HCT116 (cell line): ENCODE data around the gene DNM1. TPM values are rescaled to one million over a fixed set of nuclear protein-coding genes. Genes with fewer than 3 reads are reported as not detected.
A peak's percentile ranks its signal among the peaks of the same experiment; 100 is the strongest.

Experiments
- ATAC-seq: fragments of 200-7000 bp; cut with Tn5 transposase; 2 replicates; pipeline ENCODE4 v1.9.1; 2020; ENCODE audit warnings: mild to moderate bottlenecking, moderate library complexity
- BruUV-seq: library from RNA; stranded (reverse); fragments of 400-500 nt; replicated peaks from 2 replicates; lab custom pipeline; 2021; lab: Mats Ljungman, UMichigan
- CTCF ChIA-PET: fragments of 300-600 bp; sonication (Branson Sonifier 250); formaldehyde crosslinking; loops from one replicate; lab custom pipeline; 2021; ENCODE audit warnings: antibody characterized with exemption; lab: Charles Lee
- POLR2A ChIA-PET: fragments of 300-600, 350-600 bp; sonication (Branson Sonifier 250); formaldehyde crosslinking; loops from one replicate; lab custom pipeline; 2021; ENCODE audit warnings: antibody characterized with exemption; lab: Charles Lee
- RAD21 ChIA-PET, 2 experiments: fragments of 300-600 bp; sonication (Branson Sonifier 250); formaldehyde crosslinking; loops; one replicate each; lab custom pipeline; 2023; ENCODE audit warnings: low total read pairs in 2 of 2; ENCODE audit not compliant: uncharacterized antibody in 2 of 2, unreplicated experiment in 2 of 2, low non-redundant PET in 1 of 2; lab: Charles Lee
- DNase-seq: peaks from one replicate; pipeline ENCODE4 v3.0.0-alpha.2; 2010; ENCODE audit warnings: low read depth, low spot score
- H2AFZ ChIP-seq: fragments of 200-600 bp; shearing (Covaris generic), sonication (generic); 2 replicates; pipeline ENCODE4 v1.6.1; 2017; ENCODE audit warnings: low read depth, mixed run types, mixed read lengths, antibody characterized with exemption, low read length; ENCODE audit not compliant: poor library complexity, severe bottlenecking
- H3K27ac ChIP-seq: 2 replicates; pipeline ENCODE4 v1.5.1; 2012; ENCODE audit warnings: low read depth, low read length
- H3K27me3 ChIP-seq: fragments of 200-600 bp; sonication (generic); 2 replicates; pipeline ENCODE4 v1.6.1; 2016; ENCODE audit warnings: mixed run types, low read length, mixed read lengths; ENCODE audit not compliant: insufficient read depth
- H3K36me3 ChIP-seq, 2 experiments: fragments of 200-500 bp in 1 of 2; fragments of 200-600 bp in 1 of 2; sonication (Bioruptor generic) in 1 of 2; sonication (generic) in 1 of 2; 2 replicates each; pipeline versions ENCODE4 v1.5.1 to v1.6.1; 2014 to 2016; ENCODE audit warnings: low read length in 2 of 2, inconsistent platforms in 1 of 2, mixed read lengths in 1 of 2, mixed run types in 1 of 2; ENCODE audit not compliant: insufficient read depth in 2 of 2, control insufficient read depth in 1 of 2
- H3K4me1 ChIP-seq, 2 experiments: fragments of 200-600 bp in 1 of 2; sonication (generic) in 1 of 2; 2 replicates each; pipeline versions ENCODE4 v1.5.1 to v1.6.1; 2012 to 2017; ENCODE audit warnings: low read length in 2 of 2, inconsistent platforms in 1 of 2, mild to moderate bottlenecking in 1 of 2, mixed read lengths in 1 of 2, mixed run types in 1 of 2, moderate library complexity in 1 of 2; ENCODE audit not compliant: insufficient read depth in 2 of 2, control insufficient read depth in 1 of 2
- H3K4me2 ChIP-seq: fragments of 200-600 bp; sonication (generic); 2 replicates; pipeline ENCODE4 v1.6.1; 2017; ENCODE audit warnings: mixed run types, low read length, mixed read lengths
- H3K4me3 ChIP-seq, 2 experiments: fragments of 200-600 bp in 1 of 2; sonication (generic) in 1 of 2; replicated peaks in 1 of 2; 2 replicates each; pipeline ENCODE4 v1.5.1; 2011 to 2016; ENCODE audit warnings: low read length in 2 of 2, control low read depth in 1 of 2, low read depth in 1 of 2, mild to moderate bottlenecking in 1 of 2, mixed read lengths in 1 of 2, mixed run types in 1 of 2
- H3K79me2 ChIP-seq: fragments of 200-600 bp; sonication (generic); 2 replicates; pipeline ENCODE4 v1.6.1; 2017; ENCODE audit warnings: mild to moderate bottlenecking, mixed run types, low read length, moderate library complexity, mixed read lengths; ENCODE audit not compliant: insufficient read depth
- H3K9ac ChIP-seq: fragments of 200-600 bp; sonication (generic); 2 replicates; pipeline ENCODE4 v1.6.1; 2016; ENCODE audit warnings: low read length, mixed read lengths
- H3K9me2 ChIP-seq: fragments of 200-600 bp; sonication (generic), shearing (Covaris generic); 2 replicates; pipeline ENCODE4 v1.6.1; 2017; ENCODE audit warnings: mixed run types, mild to moderate bottlenecking, moderate library complexity; ENCODE audit not compliant: insufficient read depth
- H3K9me3 ChIP-seq, 2 experiments: fragments of 200-500 bp in 1 of 2; fragments of 200-600 bp in 1 of 2; sonication (Bioruptor generic) in 1 of 2; sonication (generic) in 1 of 2; 2 replicates each; pipeline ENCODE4 v1.6.1; 2014 to 2017; ENCODE audit warnings: low read length in 2 of 2, mixed read lengths in 2 of 2, inconsistent platforms in 1 of 2, low read depth in 1 of 2, mild to moderate bottlenecking in 1 of 2, mixed run types in 1 of 2, moderate library complexity in 1 of 2; ENCODE audit not compliant: control insufficient read depth in 1 of 2, insufficient read depth in 1 of 2
- H4K20me1 ChIP-seq: fragments of 200-600 bp; sonication (generic), shearing (Covaris generic); 2 replicates; pipeline ENCODE4 v1.6.1; 2017; ENCODE audit warnings: mixed run types, mild to moderate bottlenecking, moderate library complexity; ENCODE audit not compliant: insufficient read depth
- EGR1 ChIP-seq: IDR thresholded peaks from 2 replicates; pipeline ENCODE4 v1.6.1; 2012; ENCODE audit warnings: low read depth
- ELF1 ChIP-seq: IDR thresholded peaks from 2 replicates; pipeline ENCODE4 v1.6.1; 2012; ENCODE audit warnings: low read depth, borderline replicate concordance
- EZH2 ChIP-seq: fragments of 200-600 bp; sonication (generic); IDR thresholded peaks from 2 replicates; pipeline ENCODE4 v1.6.1; 2017; ENCODE audit warnings: antibody characterized with exemption, mixed run types
- EZH2phosphoT487 ChIP-seq: fragments of 200-600 bp; IDR thresholded peaks from 2 replicates; pipeline ENCODE4 v1.6.1; 2018; ENCODE audit warnings: antibody characterized with exemption, borderline replicate concordance
- FOSL1 ChIP-seq: IDR thresholded peaks from 2 replicates; pipeline ENCODE4 v1.6.1; 2012; ENCODE audit warnings: low read depth
- POLR2A ChIP-seq: IDR thresholded peaks from 2 replicates; pipeline ENCODE4 v1.7.0; 2011; ENCODE audit warnings: borderline replicate concordance; ENCODE audit not compliant: insufficient read depth, insufficient read length; ENCODE audit errors: extremely low read depth
- POLR2AphosphoS5 ChIP-seq: IDR thresholded peaks from 2 replicates; pipeline ENCODE4 v1.6.1; 2011; ENCODE audit warnings: mild to moderate bottlenecking, low read depth, low read length, moderate library complexity
- RAD21 ChIP-seq: IDR thresholded peaks from 2 replicates; pipeline ENCODE4 v1.6.1; 2012; ENCODE audit warnings: low read depth, mild to moderate bottlenecking
- SP1 ChIP-seq: IDR thresholded peaks from 2 replicates; pipeline ENCODE4 v1.6.1; 2012; ENCODE audit warnings: low read depth
- SRF ChIP-seq: IDR thresholded peaks from 2 replicates; pipeline ENCODE4 v1.6.1; 2012; ENCODE audit warnings: low read depth
- TCF7L2 ChIP-seq: IDR thresholded peaks from 2 replicates; pipeline ENCODE4 v1.7.0; 2011; ENCODE audit warnings: borderline replicate concordance, inconsistent platforms; ENCODE audit not compliant: insufficient read depth, insufficient read length; ENCODE audit errors: extremely low read depth
- YY1 ChIP-seq: IDR thresholded peaks from 2 replicates; pipeline ENCODE4 v1.6.1; 2011; ENCODE audit warnings: low read length, low read depth, moderate library complexity, mild to moderate bottlenecking; ENCODE audit not compliant: insufficient replicate concordance; ENCODE audit errors: extremely low read depth
- ZFX ChIP-seq: fragments of 450-650 bp; IDR thresholded peaks from 2 replicates; pipeline ENCODE4 v1.6.1; 2017
- intact Hi-C: fragments of 100-400 bp; cut with micrococcal nuclease; formaldehyde crosslinking; loops from 2 replicates; pipeline ENCODE4 v1.10.0; 2022
- total RNA-seq: library from RNA; stranded (reverse); gene quantifications from one replicate; pipeline ENCODE4 v1.2.1, GENCODE V29; 2021; ENCODE audit not compliant: unreplicated experiment
- TF ChIP-seq, protein P1 (sequence below): IDR thresholded peaks from 2 replicates; pipeline ENCODE4 v1.6.1; 2012; ENCODE audit warnings: low read depth
- TF ChIP-seq, protein P2 (sequence below): IDR thresholded peaks from 2 replicates; pipeline ENCODE4 v1.6.1; 2011; ENCODE audit warnings: mild to moderate bottlenecking, low read length, moderate library complexity; ENCODE audit not compliant: insufficient replicate concordance; ENCODE audit errors: extremely low read depth
- TF ChIP-seq, protein P3 (sequence below): IDR thresholded peaks from 2 replicates; pipeline ENCODE4 v1.6.1; 2012

The DNM1 gene
- total RNA-seq, 1 experiment from 2014 or later: 12.0 TPM

DNA sequence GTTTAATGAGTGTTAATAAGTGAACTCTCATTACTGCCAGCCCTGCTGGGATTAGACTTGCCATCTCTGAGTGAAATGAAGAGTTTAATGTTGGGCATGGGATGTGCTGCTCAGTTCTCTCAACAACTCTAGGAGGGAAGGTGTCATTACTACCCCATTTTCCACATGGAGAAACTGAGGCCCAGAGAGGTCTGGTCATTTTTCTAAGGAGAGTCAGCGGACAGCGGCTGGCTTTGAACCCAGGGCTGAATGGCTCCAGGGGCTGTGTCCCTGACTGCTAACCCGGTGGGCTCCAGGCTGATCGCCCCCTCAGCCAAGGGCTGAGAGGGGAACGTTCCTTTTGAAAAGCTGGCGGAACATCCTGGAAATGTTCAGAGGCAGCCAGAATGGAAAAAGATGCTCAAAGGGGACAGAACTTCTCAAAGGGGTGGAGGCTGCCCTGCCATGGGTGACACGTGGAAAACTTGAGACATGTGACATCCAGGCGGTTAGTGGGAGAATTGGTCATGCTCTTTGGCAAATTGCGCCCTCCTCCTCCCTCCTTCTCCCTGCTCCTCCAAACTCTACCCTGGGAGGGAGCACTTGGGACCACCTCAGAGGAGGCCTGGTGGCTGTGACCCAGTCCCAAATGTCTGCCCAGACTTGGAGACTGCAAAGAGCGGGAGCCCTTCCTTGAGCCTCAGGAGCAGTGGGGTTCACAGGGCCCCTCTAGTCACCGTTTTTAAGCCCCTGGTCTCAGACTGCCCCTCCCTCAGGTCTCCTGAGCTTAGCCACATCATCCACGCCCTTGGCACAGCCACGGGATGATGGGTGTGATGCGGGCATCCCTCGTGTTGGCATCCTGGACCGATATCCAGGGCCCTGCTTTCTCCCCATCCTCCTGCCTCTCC is 28.7 kb downstream of the DNM1 start:
- ChIA-PET RAD21 (no interaction called here), CTCF (no interaction called here), POLR2A (interaction anchor here (0.5 kb wide), 1 partner anchor 586 kb away, joined by 5 read pairs; the partner anchor contains the start of gene ENDOG)
- TF ChIP-seq TCF7L2: no peak
- no peak for TF ChIP-seq POLR2AphosphoS5
- TF ChIP-seq SP1: no peak
- TF ChIP-seq FOSL1: no peak
- no peak for TF ChIP-seq SRF
- no peak for TF ChIP-seq RAD21
- TF ChIP-seq, protein P1, sequence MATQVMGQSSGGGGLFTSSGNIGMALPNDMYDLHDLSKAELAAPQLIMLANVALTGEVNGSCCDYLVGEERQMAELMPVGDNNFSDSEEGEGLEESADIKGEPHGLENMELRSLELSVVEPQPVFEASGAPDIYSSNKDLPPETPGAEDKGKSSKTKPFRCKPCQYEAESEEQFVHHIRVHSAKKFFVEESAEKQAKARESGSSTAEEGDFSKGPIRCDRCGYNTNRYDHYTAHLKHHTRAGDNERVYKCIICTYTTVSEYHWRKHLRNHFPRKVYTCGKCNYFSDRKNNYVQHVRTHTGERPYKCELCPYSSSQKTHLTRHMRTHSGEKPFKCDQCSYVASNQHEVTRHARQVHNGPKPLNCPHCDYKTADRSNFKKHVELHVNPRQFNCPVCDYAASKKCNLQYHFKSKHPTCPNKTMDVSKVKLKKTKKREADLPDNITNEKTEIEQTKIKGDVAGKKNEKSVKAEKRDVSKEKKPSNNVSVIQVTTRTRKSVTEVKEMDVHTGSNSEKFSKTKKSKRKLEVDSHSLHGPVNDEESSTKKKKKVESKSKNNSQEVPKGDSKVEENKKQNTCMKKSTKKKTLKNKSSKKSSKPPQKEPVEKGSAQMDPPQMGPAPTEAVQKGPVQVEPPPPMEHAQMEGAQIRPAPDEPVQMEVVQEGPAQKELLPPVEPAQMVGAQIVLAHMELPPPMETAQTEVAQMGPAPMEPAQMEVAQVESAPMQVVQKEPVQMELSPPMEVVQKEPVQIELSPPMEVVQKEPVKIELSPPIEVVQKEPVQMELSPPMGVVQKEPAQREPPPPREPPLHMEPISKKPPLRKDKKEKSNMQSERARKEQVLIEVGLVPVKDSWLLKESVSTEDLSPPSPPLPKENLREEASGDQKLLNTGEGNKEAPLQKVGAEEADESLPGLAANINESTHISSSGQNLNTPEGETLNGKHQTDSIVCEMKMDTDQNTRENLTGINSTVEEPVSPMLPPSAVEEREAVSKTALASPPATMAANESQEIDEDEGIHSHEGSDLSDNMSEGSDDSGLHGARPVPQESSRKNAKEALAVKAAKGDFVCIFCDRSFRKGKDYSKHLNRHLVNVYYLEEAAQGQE: no peak
- no peak for TF ChIP-seq YY1
- no peak for TF ChIP-seq ELF1
- no peak for TF ChIP-seq EGR1
- no peak for TF ChIP-seq EZH2phosphoT487
- TF ChIP-seq ZFX: no peak
- TF ChIP-seq, protein P2, sequence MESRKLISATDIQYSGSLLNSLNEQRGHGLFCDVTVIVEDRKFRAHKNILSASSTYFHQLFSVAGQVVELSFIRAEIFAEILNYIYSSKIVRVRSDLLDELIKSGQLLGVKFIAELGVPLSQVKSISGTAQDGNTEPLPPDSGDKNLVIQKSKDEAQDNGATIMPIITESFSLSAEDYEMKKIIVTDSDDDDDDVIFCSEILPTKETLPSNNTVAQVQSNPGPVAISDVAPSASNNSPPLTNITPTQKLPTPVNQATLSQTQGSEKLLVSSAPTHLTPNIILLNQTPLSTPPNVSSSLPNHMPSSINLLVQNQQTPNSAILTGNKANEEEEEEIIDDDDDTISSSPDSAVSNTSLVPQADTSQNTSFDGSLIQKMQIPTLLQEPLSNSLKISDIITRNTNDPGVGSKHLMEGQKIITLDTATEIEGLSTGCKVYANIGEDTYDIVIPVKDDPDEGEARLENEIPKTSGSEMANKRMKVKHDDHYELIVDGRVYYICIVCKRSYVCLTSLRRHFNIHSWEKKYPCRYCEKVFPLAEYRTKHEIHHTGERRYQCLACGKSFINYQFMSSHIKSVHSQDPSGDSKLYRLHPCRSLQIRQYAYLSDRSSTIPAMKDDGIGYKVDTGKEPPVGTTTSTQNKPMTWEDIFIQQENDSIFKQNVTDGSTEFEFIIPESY: no peak
- TF ChIP-seq, protein P3, sequence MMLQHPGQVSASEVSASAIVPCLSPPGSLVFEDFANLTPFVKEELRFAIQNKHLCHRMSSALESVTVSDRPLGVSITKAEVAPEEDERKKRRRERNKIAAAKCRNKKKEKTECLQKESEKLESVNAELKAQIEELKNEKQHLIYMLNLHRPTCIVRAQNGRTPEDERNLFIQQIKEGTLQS: no peak
- TF ChIP-seq POLR2A: no peak
- no peak for TF ChIP-seq EZH2
- no peak overlapping the region for H3K27ac ChIP-seq
- H3K9ac ChIP-seq: no peak overlapping the region
- no peaks in the 10 kb centered on the region for H3K4me1 ChIP-seq
- no peaks in the 10 kb centered on the region for H3K9me3 ChIP-seq
- no peaks in the 10 kb centered on the region for H4K20me1 ChIP-seq
- no peak overlapping the region for H3K4me2 ChIP-seq
- no peaks in the 10 kb centered on the region for H3K79me2 ChIP-seq
- intact Hi-C loops: no loop called here
- ATAC-seq: peak; percentile 42
- no peak for DNase-seq
- H3K4me3 ChIP-seq: no peak overlapping the region
- H3K36me3 ChIP-seq: no peaks in the 10 kb centered on the region
- BruUV-seq: no TSS peak
- H3K27me3 ChIP-seq: no peaks in the 10 kb centered on the region
- H2AFZ ChIP-seq: no peak overlapping the region
- H3K9me2 ChIP-seq: no peaks in the 10 kb centered on the region
